Right lobe of liver (tissue), 4 donors: Measurements from ENCODE around the gene RPLP2.

Experiments used
- CTCF ChIP-seq, 4 donors: fragments of 200-600 bp in 3 of 4; fragments of 450-650 bp in 1 of 4; IDR thresholded peaks; one replicate each; pipeline versions ENCODE4 v1.5.1 to v1.8.0; 2016 to 2022; ENCODE audit warnings: antibody characterized with exemption in 4 of 4, mild to moderate bottlenecking in 2 of 4
- POLR2A ChIP-seq: fragments of 450-650 bp; IDR thresholded peaks from one replicate; pipeline ENCODE4 v1.6.1; 2017; ENCODE audit warnings: antibody characterized with exemption, mild to moderate bottlenecking
- donor health status: DM: no; HTN: no; CAD: no.
- donor health status: DM: no; HTN: no; CAD: no.
- donor health status: DM: no; HTN: yes; CAD: no.

- TF ChIP-seq CTCF (IDR thresholded peaks at IDR 0.05) (no peak), POLR2A (no peak)
Measured at GRCh38 chr11:794766-795633, 14.8 kb upstream of the RPLP2 start.
